ENCODE measurements around the gene HTR3A.

HTR3A gene

GRCh38 chr11:114036147-114036811, 61.4 kb downstream of the HTR3A start:
- H3K27ac ChIP-seq: peak overlapping the region; percentile 81 to 87
- no peaks in the 10 kb centered on the region for H3K9me3 ChIP-seq
- peak overlapping the region; percentile 50 to 54 for H3K4me3 ChIP-seq
- peak; percentile 81 to 91 for DNase-seq
- H3K4me1 ChIP-seq: peaks cover 0 to 56% (median 29%) of the 10 kb centered on the region in 4 donors
- TF ChIP-seq CTCF (IDR thresholded peaks at IDR 0.05): peak; percentile 84 to 85
- no peaks in the 10 kb centered on the region for H3K27me3 ChIP-seq
- intact Hi-C loops (cut with DNase I; ENCODE audit: low total_unique reads): loop anchor here (5.0 kb wide), 1 partner anchor 226 kb away; no protein-coding TSS in a partner anchor
- no peaks in the 10 kb centered on the region for H3K36me3 ChIP-seq

GRCh38 chr11:114036958-114037357, 62.0 kb downstream of the HTR3A start:
- DNase-seq: no peak
- no peaks in the 10 kb centered on the region for H3K9me3 ChIP-seq
- TF ChIP-seq CTCF (IDR thresholded peaks at IDR 0.05): no peak
- no peaks in the 10 kb centered on the region for H3K36me3 ChIP-seq
- peak overlapping the region in 1 of 2 donors; percentile 54 for H3K4me3 ChIP-seq
- intact Hi-C loops (cut with DNase I; ENCODE audit: low total_unique reads): loop anchor here (5.0 kb wide), 1 partner anchor 225 kb away; no protein-coding TSS in a partner anchor
- H3K27me3 ChIP-seq: no peaks in the 10 kb centered on the region
- H3K27ac ChIP-seq: peak overlapping the region; percentile 81 to 87
- H3K4me1 ChIP-seq: peaks cover 0 to 56% (median 30%) of the 10 kb centered on the region in 4 donors

GRCh38 chr11:114039551-114039950, 64.6 kb downstream of the HTR3A start:
- Histone ChIP-seq H3K27ac (peak overlapping the region in 1 of 2 donors; percentile 68), H3K27me3 (no peaks in the 10 kb centered on the region), H3K36me3 (no peaks in the 10 kb centered on the region), H3K4me3 (no peak overlapping the region), H3K9me3 (no peaks in the 10 kb centered on the region), H3K4me1 (peaks cover 0 to 59% (median 37%) of the 10 kb centered on the region in 4 donors)
- no peak for TF ChIP-seq CTCF (IDR thresholded peaks at IDR 0.05)
- DNase-seq: no peak
- intact Hi-C loops (cut with DNase I; ENCODE audit: low total_unique reads): loop anchor here (5.0 kb wide), 1 partner anchor 223 kb away; no protein-coding TSS in a partner anchor

Measured in tibial artery (tissue), 4 donors.